ENCODE measurements around the gene SMCO4.

DNA sequence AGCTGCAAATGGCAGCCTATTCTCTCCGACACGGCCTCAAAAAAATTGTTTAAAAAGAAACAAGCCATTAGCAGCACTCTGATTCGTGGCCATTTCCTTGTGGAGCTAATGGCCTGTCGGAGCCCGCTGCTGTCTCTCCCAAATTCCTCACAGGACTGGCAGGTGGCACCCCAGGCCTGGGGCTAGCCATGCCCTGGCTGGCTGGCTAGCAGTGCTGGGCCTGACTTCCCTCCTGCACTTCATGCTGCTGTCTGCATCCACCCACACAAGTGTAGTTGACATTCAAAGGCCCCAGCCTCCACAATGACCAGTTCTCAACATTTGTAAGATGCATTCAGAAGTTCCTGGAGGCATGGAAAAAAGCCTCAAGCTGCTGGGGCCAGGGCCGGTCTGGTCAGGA, 61.5 kb downstream of the SMCO4 start:
- TF ChIP-seq, protein P1, sequence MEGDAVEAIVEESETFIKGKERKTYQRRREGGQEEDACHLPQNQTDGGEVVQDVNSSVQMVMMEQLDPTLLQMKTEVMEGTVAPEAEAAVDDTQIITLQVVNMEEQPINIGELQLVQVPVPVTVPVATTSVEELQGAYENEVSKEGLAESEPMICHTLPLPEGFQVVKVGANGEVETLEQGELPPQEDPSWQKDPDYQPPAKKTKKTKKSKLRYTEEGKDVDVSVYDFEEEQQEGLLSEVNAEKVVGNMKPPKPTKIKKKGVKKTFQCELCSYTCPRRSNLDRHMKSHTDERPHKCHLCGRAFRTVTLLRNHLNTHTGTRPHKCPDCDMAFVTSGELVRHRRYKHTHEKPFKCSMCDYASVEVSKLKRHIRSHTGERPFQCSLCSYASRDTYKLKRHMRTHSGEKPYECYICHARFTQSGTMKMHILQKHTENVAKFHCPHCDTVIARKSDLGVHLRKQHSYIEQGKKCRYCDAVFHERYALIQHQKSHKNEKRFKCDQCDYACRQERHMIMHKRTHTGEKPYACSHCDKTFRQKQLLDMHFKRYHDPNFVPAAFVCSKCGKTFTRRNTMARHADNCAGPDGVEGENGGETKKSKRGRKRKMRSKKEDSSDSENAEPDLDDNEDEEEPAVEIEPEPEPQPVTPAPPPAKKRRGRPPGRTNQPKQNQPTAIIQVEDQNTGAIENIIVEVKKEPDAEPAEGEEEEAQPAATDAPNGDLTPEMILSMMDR (IDR thresholded peaks at IDR 0.05): no peak
- TF ChIP-seq EZH2 (IDR thresholded peaks at IDR 0.05) (no peak), EZH2phosphoT487 (IDR thresholded peaks at IDR 0.05) (no peak)
